Panc1 (cell line): ENCODE measurements around the gene ACOXL. TPM values are rescaled to one million over a fixed set of nuclear protein-coding genes. Genes with fewer than 3 reads are reported as not detected.

ENCODE experiments used
- ATAC-seq: fragments of 200-7000 bp; cut with Tn5 transposase; 2 replicates; pipeline ENCODE4 v1.9.1; 2020; ENCODE audit warnings: mild to moderate bottlenecking, moderate library complexity
- BruUV-seq: library from RNA; stranded (reverse); fragments of 400-500 nt; replicated peaks from 2 replicates; lab custom pipeline; 2021; lab: Mats Ljungman, UMichigan
- CTCF ChIA-PET: fragments of 300-600 bp; sonication (Branson Sonifier 250); formaldehyde crosslinking; loops from one replicate; lab custom pipeline; 2022; ENCODE audit warnings: antibody characterized with exemption; lab: Charles Lee
- POLR2A ChIA-PET: fragments of 300-600 bp; sonication (Branson Sonifier 250); formaldehyde crosslinking; loops from one replicate; lab custom pipeline; 2022; ENCODE audit warnings: antibody characterized with exemption; lab: Charles Lee
- DNase-seq: peaks from one replicate; pipeline ENCODE4 v3.0.0-alpha.2; 2010; ENCODE audit warnings: low read depth, low spot score
- H3K27ac ChIP-seq: 2 replicates; pipeline ENCODE4 v1.5.1; 2011; ENCODE audit warnings: mild to moderate bottlenecking, low read length, inconsistent platforms
- H3K27me3 ChIP-seq: fragments of 200-500 bp; sonication (Bioruptor generic); 2 replicates; pipeline ENCODE4 v1.6.0; 2014; ENCODE audit warnings: low read length, inconsistent platforms; ENCODE audit not compliant: control insufficient read depth, insufficient read depth
- H3K36me3 ChIP-seq: fragments of 200-500 bp; sonication (Bioruptor generic); 2 replicates; pipeline ENCODE4 v1.5.1; 2014; ENCODE audit warnings: inconsistent platforms, mild to moderate bottlenecking, low read length, moderate library complexity; ENCODE audit not compliant: control insufficient read depth, insufficient read depth
- H3K4me1 ChIP-seq: 2 replicates; pipeline ENCODE4 v1.5.1; 2011; ENCODE audit warnings: inconsistent platforms, mild to moderate bottlenecking, low read length, moderate library complexity; ENCODE audit not compliant: control insufficient read depth, insufficient read depth
- H3K4me3 ChIP-seq, 2 experiments: 2 replicates each; pipeline ENCODE4 v1.5.1; 2011 to 2012; ENCODE audit warnings: low read depth in 2 of 2, low read length in 2 of 2, mild to moderate bottlenecking in 2 of 2, inconsistent platforms in 1 of 2, moderate library complexity in 1 of 2
- H3K9me3 ChIP-seq: fragments of 200-500 bp; sonication (Bioruptor generic); 2 replicates; pipeline ENCODE4 v1.5.1; 2014; ENCODE audit warnings: low read depth, mild to moderate bottlenecking, inconsistent platforms, low read length, moderate library complexity; ENCODE audit not compliant: control insufficient read depth, insufficient read depth
- POLR2AphosphoS5 ChIP-seq: IDR thresholded peaks from 2 replicates; pipeline ENCODE4 v1.6.1; 2012; ENCODE audit warnings: mild to moderate bottlenecking, low read depth, low read length, moderate library complexity
- SIN3A ChIP-seq: IDR thresholded peaks from 2 replicates; pipeline ENCODE4 v1.6.1; 2012; ENCODE audit warnings: low read depth, mild to moderate bottlenecking, low read length, moderate library complexity, borderline replicate concordance; ENCODE audit not compliant: insufficient read depth
- TCF7L2 ChIP-seq: IDR thresholded peaks from 2 replicates; pipeline ENCODE4 v1.6.1; 2011; ENCODE audit warnings: mild to moderate bottlenecking, low read depth, low read length, inconsistent platforms
- in situ Hi-C: cut with HindIII; loops from 2 replicates; pipeline ENCODE4 v1.10.0; 2016; ENCODE audit warnings: low sequenced_read_pairs, low pct_unique_long_range_greater_than_20kb
- intact Hi-C: fragments of 100-400 bp; cut with micrococcal nuclease; formaldehyde crosslinking; loops from one replicate; pipeline ENCODE4 v1.10.0; 2022; ENCODE audit not compliant: unreplicated experiment
- total RNA-seq: library from RNA; stranded (reverse); gene quantifications from one replicate; pipeline ENCODE4 v1.2.1, GENCODE V29; 2021; ENCODE audit not compliant: unreplicated experiment
- TF ChIP-seq, protein P1 (sequence below): fragments of 450-650 bp; IDR thresholded peaks from 2 replicates; pipeline ENCODE4 v1.5.1; 2017; ENCODE audit warnings: mild to moderate bottlenecking
- TF ChIP-seq, protein P2 (sequence below), 2 experiments: IDR thresholded peaks; 2 replicates each; pipeline ENCODE4 v1.6.1; 2011 to 2012; ENCODE audit warnings: low read depth in 2 of 2, control low read depth in 1 of 2, low read length in 1 of 2, mild to moderate bottlenecking in 1 of 2, moderate library complexity in 1 of 2; ENCODE audit not compliant: insufficient read depth in 1 of 2

The ACOXL gene
- total RNA-seq, 1 experiment from 2014 or later, result 4.9 TPM

DNA sequence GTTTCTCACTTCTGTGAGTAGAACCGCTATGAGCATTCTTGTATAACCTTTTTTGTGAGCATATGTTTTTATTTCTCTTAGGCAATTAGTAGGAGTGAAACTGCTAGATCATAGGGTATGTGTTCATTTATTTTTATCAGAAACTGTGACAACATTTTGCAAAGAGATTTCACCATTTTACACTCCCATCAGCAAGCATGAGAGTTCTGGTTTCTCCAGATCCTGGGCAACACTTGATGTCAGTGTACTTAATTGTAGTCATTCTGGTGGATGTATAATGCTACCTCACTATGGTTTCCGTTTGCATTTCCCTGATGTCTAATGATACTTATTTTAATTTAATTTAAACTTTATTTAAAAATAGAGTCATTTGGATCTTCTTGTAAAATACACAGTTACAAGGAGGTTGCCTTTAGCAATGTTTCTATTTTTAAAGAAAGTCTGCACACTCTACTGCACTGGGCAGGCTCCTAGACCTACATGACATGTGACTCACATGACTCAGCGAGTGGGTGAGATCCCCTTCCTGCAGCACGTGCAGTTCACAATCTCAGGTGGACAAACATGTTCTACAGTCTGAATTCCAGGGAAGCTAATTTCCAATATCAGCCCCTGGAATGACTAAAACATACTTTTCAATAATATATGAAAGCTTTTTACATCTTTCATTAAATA lies 261.3 kb downstream of the ACOXL start:
- in situ Hi-C loops, result no loop called here
- DNase-seq, result no peak
- no peak for ATAC-seq
- CTCF ChIA-PET, result no interaction called here
- peaks cover 7% of the 10 kb centered on the region for H3K27me3 ChIP-seq
- no peaks in the 10 kb centered on the region for H3K4me1 ChIP-seq
- no TSS peak for BruUV-seq
- intact Hi-C loops, result no loop called here
- no peaks in the 10 kb centered on the region for H3K9me3 ChIP-seq
- TF ChIP-seq POLR2AphosphoS5 (no peak), SIN3A (no peak)
- TF ChIP-seq, protein P1, sequence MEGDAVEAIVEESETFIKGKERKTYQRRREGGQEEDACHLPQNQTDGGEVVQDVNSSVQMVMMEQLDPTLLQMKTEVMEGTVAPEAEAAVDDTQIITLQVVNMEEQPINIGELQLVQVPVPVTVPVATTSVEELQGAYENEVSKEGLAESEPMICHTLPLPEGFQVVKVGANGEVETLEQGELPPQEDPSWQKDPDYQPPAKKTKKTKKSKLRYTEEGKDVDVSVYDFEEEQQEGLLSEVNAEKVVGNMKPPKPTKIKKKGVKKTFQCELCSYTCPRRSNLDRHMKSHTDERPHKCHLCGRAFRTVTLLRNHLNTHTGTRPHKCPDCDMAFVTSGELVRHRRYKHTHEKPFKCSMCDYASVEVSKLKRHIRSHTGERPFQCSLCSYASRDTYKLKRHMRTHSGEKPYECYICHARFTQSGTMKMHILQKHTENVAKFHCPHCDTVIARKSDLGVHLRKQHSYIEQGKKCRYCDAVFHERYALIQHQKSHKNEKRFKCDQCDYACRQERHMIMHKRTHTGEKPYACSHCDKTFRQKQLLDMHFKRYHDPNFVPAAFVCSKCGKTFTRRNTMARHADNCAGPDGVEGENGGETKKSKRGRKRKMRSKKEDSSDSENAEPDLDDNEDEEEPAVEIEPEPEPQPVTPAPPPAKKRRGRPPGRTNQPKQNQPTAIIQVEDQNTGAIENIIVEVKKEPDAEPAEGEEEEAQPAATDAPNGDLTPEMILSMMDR, result no peak
- TF ChIP-seq, protein P2, sequence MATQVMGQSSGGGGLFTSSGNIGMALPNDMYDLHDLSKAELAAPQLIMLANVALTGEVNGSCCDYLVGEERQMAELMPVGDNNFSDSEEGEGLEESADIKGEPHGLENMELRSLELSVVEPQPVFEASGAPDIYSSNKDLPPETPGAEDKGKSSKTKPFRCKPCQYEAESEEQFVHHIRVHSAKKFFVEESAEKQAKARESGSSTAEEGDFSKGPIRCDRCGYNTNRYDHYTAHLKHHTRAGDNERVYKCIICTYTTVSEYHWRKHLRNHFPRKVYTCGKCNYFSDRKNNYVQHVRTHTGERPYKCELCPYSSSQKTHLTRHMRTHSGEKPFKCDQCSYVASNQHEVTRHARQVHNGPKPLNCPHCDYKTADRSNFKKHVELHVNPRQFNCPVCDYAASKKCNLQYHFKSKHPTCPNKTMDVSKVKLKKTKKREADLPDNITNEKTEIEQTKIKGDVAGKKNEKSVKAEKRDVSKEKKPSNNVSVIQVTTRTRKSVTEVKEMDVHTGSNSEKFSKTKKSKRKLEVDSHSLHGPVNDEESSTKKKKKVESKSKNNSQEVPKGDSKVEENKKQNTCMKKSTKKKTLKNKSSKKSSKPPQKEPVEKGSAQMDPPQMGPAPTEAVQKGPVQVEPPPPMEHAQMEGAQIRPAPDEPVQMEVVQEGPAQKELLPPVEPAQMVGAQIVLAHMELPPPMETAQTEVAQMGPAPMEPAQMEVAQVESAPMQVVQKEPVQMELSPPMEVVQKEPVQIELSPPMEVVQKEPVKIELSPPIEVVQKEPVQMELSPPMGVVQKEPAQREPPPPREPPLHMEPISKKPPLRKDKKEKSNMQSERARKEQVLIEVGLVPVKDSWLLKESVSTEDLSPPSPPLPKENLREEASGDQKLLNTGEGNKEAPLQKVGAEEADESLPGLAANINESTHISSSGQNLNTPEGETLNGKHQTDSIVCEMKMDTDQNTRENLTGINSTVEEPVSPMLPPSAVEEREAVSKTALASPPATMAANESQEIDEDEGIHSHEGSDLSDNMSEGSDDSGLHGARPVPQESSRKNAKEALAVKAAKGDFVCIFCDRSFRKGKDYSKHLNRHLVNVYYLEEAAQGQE (IDR thresholded peaks at IDR 0.05; ENCODE audit: insufficient read depth in 1 of 2, low read depth in 2 of 2, low read length in 1 of 2), result no peak
- H3K27ac ChIP-seq, result no peak overlapping the region
- no peaks in the 10 kb centered on the region for H3K36me3 ChIP-seq
- no peak overlapping the region for H3K4me3 ChIP-seq
- POLR2A ChIA-PET, result no interaction called here

DNA sequence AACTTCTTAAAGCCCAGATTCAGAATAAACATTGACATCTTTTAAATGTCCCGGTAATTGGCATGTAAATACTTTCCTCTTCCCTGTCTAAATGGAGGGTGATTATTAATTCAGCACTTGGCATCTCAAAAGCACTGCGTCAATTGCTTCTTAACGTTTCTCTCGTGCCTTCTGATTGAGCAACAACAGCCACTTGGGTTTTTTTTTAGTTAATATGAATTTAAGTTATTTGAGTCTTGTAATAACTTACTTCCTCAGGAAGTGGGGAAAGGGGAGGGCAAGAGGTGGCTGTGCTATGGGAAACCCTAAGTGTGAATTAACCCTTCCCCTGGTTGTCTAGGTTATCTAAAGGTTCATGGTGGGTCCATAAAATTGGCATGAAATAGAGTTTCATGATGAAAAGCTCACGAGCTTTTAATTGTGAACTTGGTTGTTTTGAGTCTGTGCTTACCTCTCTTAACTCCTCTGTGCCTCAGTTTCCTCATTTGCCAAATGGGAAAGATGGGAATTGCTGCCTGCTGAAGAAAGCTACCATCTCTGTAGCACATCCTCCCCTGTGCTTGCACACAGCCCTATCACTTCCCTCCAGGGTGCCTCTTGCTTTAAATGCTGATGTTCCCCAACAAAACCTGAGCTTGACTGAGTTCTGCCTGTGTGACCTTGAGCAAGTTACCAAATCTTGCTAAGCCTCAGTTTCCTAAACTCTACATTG lies 262.0 kb downstream of the ACOXL start:
- Histone ChIP-seq H3K27me3 (peaks cover 7% of the 10 kb centered on the region), H3K4me3 (no peak overlapping the region), H3K4me1 (no peaks in the 10 kb centered on the region), H3K36me3 (no peaks in the 10 kb centered on the region), H3K27ac (no peak overlapping the region), H3K9me3 (no peaks in the 10 kb centered on the region)
- DNase-seq (no peak), ATAC-seq (no peak)
- TF ChIP-seq, protein P1, result no peak
- TF ChIP-seq TCF7L2 (no peak), POLR2AphosphoS5 (no peak), SIN3A (no peak)
- TF ChIP-seq, protein P2 (IDR thresholded peaks at IDR 0.05; ENCODE audit: insufficient read depth in 1 of 2, low read depth in 2 of 2, low read length in 1 of 2), result no peak
- ChIA-PET CTCF (no interaction called here), POLR2A (no interaction called here)
- in situ Hi-C loops (no loop called here), intact Hi-C loops (no loop called here)
- BruUV-seq, result no TSS peak
